Occipital lobe (tissue), 2 donors: ENCODE data around the gene LRBA. TPM values are rescaled to one million over a fixed set of nuclear protein-coding genes. Genes with fewer than 3 reads are reported as not detected.

ENCODE experiments used
- DNase-seq: peaks from one replicate; lab custom pipeline; 2025; lab: John Stamatoyannopoulos, UW
- total RNA-seq: library from RNA; depleted of rRNA; stranded (reverse); fragments of >200 nt; gene quantifications from one replicate; pipeline ENCODE4 v1.2.3, GENCODE V29; 2014

LRBA gene
- total RNA-seq, 1 donor from 2014 or later = 25.3 TPM

DNA sequence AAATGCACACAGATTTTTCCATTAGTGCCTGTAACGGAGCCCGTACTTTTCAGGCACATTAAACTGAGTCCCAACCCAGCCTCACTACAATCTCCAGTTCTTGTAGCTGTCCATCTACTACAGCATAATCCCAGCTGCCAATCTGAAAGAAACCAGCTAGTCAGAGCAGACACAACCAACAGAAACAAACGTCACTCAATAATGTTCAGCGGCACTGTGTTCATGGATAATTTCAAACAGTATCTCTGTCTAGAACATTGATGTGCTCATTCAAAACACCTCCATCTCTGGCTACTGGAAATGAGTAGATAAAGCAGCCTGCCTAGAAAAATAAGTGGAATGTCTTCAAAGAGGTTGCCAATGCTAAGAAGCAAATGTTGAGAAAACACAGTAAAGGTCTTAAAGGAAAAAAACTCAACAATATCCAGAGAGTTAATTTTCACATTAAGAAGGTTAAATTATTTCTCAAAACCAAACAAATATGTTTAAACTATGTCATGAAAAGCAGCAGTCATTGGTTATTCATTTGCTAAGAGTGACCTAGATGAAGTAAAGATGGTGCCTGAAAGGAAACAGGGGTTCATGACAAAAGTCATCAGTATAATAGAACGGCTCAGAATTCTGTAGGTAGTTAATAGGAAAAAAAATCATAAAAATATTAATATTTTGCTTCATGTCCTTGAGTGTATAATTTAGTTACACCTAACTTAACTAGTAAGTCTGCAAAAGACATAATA lies 678.2 kb downstream of the LRBA start:
- DNase-seq = no peak

DNA sequence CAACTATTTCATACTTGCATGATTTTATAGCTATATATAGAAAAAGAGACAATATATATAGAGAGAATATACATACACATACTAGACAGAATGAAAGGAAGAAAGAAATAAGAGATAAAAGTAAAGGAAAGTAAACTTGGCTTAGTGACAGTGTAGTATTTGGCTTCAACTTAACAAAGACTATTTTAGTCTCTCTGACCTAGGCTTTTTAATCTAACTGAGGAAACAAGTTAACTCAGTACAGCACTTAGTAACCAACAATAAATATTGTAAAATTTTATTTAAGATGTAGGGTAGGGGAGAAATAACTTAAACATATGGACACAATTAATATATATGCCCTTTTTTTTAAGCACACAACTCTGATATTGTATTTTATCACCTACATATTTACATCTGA lies 682.1 kb downstream of the LRBA start:
- no peak for DNase-seq

DNA sequence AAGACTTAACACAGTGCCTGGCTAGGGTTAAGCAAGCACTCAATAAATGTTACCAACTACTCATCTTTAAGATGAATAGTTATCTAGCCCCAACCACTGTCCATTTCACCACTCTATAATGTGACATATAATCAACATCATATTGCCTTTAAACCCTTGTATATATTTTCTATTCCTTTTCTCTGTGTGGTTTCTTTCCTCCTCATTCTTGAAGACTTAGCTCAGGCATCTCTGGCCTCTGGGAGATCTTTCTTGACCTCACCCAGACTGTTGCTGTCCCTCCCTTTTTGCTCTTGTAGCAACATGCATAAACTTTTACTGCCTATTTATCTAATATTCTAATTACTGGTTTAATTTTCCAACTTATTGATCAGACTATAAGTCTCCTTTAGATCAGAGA lies 683.0 kb downstream of the LRBA start:
- no peak for DNase-seq

DNA sequence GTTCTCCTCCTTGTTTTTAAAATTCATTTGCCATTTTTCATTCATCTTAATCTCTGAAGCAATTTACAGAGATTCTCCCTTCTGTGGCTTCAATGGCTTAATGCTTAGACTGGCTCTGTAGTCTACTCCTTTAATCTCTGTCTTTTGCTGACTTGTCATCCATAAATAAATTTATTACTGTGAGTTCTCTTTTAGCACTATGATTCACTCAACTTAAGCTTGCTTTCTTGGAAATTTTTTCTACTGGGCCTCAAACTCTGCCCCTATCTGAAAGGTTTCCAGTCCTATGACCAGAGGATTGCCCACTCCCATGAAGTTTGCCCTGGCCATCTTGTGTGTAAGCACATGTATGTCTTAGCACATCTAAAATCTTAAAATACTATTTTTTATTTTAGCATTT lies 685.7 kb downstream of the LRBA start:
- DNase-seq = no peak

DNA sequence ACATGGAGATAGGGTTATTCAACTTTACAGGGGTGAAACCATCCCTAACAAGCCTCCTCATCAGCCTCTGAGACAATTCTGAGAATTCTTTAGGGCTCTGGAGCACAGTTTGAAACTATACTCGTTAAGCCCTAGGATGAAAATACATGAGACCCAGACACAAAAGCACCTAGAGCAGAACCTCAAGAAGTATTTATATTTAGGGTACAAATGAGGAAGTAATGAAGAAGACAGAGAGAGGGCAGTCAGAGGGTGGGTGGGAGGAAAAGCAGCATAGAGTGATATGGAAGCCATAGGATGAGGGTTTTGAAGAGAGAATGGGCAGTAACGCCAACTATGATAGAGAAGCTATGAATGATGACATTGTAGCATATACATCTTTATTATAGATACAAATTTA lies 686.6 kb downstream of the LRBA start:
- no peak for DNase-seq

DNA sequence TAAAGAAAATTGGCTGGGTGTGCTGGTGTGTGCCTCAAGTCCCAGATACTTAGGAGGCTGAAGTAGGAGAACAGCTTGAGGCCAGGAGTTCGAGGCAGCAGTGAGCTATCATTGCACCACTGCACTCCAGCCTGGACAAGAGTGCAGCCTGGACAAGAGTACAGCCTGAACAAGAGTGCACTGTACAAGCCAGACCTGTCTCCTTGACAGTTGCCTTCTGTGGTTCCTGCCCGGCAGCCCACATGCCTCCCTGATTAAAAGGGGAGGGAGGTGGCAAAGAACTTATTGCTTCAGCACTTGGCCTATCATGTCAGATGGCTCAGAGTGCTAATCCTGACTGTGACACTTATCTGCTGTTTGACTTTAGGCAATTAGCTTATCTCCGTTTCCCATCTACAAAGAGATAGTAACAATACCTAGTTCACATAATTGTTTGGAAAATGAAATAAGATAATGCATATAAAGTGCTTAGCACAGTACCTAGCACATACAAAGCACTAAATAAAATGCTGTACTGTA lies 687.8 kb downstream of the LRBA start:
- DNase-seq = no peak

DNA sequence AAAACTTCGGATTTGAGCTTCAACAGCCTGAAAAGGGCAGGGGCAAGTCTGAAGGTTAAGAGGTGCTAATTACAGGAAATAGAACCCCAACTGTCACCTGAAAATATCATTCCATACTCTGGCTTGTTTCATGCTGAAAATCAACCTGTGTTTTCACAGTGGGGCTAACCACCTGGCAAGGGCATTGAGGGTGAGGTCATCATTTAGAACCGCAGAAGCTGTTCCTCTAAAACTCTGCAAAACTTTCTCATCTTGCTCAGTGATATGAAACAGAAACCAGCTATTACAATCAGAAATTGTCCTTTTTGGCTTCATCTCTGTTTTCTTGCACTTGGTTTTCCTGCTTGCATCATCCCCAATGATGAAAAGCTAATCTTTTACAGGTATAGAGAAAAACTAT lies 689.2 kb downstream of the LRBA start:
- no peak for DNase-seq

DNA sequence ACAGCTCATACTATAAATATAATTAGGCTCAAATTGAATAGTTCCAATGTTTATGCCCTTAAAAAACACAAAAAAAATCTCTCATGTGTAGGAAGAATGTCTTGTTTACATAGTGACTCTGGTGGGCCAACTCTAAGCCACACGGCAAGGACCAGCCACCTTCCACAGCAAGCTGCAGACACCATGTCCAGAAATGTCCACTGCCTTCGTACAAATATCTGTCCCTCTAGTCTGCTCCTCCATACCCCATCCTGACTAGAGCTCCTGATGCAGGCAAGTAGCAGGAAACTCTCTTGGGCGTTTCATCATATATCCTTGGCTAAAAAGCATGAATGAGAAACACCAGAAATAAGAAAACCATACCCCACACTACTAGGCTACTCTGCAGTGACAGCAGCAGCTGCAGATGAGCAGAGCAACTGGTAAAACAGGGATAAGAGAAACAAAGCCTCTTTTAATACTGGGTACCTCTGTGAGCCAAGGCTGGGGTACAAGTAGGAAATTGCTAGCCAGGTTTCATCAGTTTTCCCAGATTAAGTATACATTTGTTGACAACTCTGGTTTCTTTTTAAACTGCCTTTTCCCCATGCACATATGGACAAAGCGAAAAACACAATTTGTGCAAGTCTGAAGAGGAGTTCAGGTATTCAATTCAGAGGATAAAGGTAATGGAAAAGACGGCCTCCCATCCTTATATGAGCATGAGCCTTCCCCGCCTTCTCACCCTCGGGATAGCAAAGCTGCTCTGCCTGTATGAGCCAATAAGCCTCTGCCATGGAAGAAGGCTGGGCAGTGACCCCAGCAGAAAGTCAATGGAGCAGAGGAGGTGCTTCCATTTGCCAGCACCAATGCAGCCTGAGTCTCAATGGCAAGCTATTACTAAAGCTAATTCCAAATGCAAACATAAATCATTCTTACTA lies 691.4 kb downstream of the LRBA start:
- DNase-seq = no peak

DNA sequence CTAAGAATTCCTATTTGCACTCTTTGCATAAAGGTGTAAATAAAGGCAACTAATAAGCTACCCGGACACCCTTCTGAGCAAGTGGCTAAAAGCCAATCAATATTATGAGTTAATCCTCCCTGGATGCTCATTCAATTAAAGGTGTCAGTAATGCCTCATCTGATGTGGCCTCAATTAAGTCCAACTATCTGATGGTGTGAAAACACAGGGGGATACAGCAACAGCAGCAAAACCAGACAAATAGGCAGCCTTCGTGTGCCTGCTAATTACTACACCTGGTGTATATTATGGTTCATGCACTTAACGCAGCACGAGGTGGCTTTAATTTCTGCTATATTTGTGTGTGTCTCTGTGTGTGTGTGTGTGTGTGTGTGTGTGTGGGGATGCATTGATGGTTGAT lies 692.4 kb downstream of the LRBA start:
- no peak for DNase-seq

DNA sequence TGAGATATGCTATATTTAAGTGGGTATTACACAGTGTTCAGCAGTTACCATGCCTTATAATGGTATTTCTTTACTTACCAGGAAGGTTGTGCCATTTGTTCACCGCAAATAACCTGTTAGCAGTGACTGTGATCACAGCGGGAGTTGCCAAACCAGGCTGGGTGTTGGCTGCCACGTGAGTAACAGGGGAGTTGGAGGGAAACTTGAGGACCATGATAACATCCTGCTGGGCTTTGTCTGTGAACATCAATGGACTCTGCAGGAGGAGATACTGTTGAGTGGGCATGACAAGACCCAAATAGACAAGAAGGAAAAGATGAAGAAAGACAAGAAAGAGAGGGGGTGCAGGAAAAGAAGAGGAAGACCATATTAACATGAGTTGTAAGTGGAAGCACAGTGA lies 694.0 kb downstream of the LRBA start:
- no peak for DNase-seq

DNA sequence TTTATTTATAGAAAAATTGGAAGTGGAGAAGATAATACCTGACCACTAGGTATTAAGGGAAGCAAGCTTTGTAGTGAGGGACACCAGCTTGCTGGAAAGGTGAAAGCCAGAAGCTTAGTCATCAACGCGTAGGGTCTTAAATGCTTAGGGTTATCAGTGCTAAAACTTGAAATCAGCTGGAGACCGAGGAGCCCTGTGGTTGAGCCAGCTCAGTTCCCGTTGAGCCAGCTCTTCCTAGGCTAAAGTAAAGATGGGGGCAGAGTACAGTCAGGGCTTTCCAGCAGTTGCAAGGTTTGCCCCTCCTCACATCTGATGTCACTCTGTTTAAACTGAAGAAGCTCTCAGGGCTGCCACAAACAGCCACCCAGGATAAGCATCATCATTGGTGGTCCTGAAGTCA lies 696.1 kb downstream of the LRBA start:
- no peak for DNase-seq

DNA sequence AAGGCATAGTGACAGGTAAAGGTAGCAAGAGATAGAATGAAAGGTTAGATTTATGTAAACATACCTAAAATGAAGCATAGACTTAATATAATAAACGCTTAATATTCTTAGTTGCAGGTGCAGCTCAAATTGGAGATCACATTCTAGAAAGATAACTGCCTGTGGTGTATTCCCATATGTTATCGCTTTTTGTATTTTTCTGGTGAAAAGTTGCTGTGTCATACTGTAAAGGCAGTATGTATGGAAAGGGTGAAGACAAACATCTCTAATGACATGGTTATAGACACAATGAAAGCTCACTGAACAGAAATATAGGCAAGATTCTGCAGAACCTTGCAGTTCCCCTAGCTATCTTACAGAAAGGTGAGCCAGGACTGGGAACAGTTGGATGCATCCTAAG lies 696.6 kb downstream of the LRBA start:
- DNase-seq = no peak

DNA sequence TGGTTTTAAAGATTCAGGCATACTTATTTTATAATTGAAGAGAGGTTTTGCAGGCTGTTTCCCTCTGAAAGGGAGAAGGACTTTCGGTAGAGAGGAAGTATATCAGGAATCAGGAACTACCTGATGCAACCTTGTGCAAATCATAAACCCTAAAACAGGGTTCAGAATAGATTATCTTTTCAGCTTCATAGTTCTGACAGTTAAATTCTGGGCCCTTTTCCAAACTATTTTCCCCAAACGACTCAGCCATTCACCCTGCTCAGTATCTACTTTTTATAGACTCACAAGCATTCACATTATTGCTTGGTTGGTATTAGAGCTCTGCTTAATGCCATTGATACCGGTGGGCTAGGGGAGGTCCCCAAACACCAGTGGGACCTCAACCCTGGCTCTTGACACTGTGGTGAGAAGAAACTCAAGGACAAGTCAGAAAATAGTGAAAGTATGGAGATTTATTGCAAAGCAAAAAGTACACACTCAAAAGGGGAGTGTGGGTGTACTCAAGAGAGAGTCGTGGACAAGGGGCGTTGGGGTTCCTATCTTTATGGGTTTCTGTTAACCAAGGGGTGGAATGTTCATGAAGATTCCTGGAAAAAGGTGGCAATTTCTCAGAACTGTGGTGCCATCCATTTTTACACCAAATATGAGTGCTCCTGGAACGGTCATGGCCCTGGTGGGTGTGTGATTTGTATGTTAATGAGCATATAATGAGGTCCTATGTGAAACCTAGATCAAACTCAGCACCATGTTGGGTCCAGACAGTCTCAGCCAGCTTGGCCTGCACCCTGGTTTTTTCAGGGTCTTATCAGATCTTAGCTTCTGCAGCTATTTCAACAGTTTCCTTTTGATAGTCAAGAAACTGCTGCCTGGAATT lies 698.5 kb downstream of the LRBA start:
- no peak for DNase-seq

DNA sequence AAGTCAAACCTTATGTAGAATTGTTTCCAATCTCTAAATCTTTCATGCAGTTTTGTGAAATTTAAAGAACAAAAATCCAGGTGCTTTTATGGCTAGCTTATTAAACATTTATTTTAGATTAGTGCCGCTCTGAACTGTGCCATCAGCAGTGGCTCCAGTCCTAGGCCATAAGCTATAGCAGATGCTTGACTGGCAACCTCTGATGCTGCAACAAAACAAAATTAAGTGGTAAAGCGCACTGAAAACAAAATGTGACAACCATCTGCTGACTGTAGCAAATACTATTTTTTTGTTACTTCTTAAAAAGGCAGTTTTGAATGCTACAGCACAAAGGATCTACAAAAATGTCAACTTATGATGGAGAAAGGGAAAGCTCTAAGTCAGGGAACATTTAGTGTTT lies 699.4 kb downstream of the LRBA start:
- no peak for DNase-seq

DNA sequence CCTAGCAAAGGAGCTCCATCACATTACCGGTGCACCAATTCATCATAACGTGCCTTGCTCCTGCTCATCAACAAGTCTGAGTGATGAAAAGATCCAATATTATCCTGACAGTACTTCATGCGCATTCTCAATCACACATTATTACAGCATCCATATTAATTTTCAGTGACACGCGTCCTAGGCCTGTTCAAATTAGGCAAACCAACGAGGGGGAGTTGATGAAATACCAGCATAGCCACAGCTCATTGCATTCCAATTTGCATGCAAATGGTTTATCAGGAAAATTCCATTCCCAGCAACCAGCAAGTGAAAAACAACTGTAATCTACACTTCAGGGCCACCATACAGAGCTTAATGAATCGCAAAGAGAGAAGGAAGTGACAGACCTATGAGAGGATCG lies 699.9 kb downstream of the LRBA start:
- no peak for DNase-seq

DNA sequence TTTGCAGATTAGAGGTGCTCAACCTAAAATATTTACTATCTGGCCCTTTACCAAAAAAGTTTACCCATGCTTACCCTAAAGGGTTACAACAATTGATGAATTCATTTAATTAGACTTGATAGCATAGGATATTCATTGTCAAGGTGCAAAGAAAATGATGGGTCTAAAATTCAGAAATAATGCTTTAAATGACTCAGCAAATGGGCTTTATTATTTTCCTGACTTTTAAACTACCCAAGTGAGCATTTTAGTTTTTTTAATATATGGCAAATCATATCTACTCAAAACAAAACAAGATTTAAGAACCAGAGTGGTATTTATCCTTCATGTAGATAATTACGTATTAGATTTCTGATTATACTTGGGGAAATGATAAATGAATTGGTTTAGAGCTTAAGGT lies 701.1 kb downstream of the LRBA start:
- DNase-seq = no peak

DNA sequence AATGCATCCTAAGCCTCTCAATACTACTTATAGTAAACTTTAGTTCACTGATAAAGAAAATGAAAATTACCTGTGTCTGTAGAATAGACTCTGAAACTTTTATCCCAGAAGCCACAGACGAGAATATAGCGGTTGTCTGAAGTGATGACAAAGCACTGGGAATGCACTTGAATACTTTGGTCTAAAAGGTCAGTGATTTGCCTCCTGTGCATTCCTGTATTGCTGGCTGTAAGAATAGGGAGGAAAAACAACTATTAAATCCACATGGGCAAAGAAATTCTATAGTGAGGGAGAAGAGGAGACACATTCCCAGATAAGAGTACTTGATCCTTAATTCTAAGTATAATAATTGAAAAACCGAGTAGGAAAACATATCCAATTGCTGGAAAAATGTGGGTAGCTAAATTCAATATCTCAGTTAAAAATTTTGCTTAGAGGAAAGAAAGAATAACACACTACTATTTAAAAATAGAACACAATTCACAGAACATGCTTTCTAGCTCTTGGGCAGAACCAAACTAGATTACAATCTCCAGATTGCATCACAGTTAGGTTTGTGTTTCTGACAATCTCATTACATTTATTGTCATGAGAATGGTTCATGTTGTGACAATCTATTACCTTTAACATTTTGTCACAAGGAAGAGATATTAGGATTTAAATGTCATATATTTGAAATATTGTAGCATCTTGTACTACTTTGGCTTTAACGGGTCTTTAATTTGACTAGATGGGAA lies 704.8 kb downstream of the LRBA start:
- no peak for DNase-seq

DNA sequence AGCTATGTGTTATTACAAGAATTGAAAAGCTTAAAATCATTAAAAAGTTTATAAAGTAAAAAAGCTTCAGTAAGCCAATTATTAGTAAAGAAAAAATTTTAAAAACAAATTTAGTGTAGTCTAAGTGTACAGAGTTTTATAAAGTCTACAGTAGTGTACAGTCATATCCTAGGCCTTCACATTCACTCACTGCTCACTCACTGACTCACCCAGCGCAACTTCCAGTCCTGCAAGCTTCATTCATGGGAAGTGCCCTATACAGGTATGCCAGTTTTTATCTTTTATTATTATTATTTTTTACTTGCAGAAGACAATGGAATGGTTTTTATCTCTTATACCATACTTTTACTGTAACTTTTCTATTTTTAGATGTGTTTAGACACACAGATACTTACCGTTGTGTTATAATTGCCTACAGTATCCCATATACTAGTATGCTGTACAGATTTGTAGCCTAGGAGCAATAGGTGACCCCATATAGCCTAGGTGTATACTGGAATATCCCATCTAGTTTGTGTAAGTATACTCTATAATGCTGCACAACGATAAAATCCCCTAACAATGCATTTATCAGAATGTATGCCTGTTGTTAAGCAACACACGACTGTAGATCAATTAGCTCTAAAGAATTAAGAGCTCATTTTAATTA lies 706.1 kb downstream of the LRBA start:
- DNase-seq = no peak

DNA sequence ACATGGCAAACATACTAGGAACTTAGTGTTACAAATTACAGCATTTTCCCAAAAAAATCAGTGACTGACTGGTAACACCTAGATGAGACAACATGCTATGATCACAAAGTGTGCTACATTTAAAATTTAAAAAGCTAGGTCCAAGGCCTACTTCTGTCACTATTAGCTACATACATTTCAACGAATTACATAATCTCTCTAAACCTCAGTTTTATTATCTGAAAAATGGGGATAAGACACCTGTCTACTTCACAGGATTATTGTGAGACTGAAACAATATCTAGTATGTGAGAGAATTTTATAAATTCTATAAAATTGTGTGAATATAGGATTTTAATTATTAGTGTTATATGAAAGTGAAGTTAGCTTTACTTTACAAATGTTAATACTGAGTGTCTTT lies 708.4 kb downstream of the LRBA start:
- DNase-seq = no peak

DNA sequence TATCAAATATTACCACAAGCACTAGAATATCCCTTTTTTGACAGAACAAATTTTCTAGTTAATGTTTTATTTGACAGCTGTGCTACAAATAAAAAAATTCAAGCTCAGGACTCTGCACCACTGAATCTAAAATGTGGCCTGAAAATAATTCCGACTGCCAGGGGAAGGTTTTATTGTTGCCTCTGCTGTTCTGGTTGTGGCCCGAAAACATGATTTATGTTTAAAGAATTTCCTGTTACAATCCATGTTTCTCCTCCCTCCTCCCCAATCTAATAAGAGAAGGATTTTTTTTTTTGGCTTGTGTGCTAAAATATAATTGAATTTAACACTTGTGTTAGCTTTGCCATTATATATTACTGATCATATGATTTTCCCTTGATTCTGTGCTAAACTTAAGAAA lies 709.1 kb downstream of the LRBA start:
- no peak for DNase-seq

DNA sequence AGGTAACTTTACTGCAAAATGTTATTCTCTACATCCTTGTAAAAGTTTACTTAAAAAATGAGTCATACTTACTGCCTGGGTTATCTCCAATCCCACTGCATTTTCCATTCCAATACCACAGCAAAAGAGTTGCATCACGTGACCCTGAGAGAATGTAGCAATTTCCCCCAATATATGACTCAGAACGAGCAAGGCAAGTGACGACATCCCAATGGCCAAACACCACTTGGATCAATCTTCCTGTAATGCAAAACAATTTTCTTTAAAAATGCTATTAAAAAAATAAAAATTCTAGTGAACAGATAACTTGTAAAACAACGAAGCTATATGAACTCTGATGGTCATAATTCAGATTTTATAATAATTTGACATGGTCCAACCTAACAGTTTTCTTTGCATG lies 712.5 kb downstream of the LRBA start:
- DNase-seq = no peak
